HFFc6 (cell line): ENCODE data around the gene ADAMTS7. TPM values are rescaled to one million over a fixed set of nuclear protein-coding genes. Genes with fewer than 3 reads are reported as not detected.
"Not testable (repeated sequence)": the region's sequence is repeated elsewhere in the genome, so short reads cannot be mapped to it uniquely, and the experiment has no call there.

Experiments
- DNase-seq: peaks from one replicate; pipeline ENCODE4 v3.0.0-alpha.2; 2018
- H3K27ac Mint-ChIP-seq: 2 replicates; pipeline ENCODE4 v1.8.0; 2020; ENCODE audit warnings: mild to moderate bottlenecking, mixed read lengths
- H3K27me3 Mint-ChIP-seq: 2 replicates; pipeline ENCODE4 v1.8.0; 2021; ENCODE audit warnings: mild to moderate bottlenecking, moderate library complexity, mixed read lengths; ENCODE audit not compliant: insufficient read depth
- H3K36me3 Mint-ChIP-seq: 2 replicates; pipeline ENCODE4 v1.8.0; 2021; ENCODE audit warnings: low read depth, mixed read lengths
- H3K4me1 Mint-ChIP-seq: 2 replicates; pipeline ENCODE4 v1.8.0; 2020; ENCODE audit warnings: low read depth, mixed read lengths
- H3K4me3 Mint-ChIP-seq: 2 replicates; pipeline ENCODE4 v1.8.0; 2020; ENCODE audit warnings: mild to moderate bottlenecking, moderate library complexity, mixed read lengths
- H3K9me3 Mint-ChIP-seq: 2 replicates; pipeline ENCODE4 v1.8.0; 2020; ENCODE audit warnings: mild to moderate bottlenecking, mixed read lengths
- total RNA-seq, 6 experiments: library from RNA; stranded (reverse); fragmentation: NEBNext Ultra II Directional; extraction: Animal tissue kit (Norgen Biotek cat#: 25700); gene quantifications; 2 replicates in 1 of 6; 3 replicates in 5 of 6; pipeline ENCODE4 v1.2.3, GENCODE V29; 2021
- TF ChIP-seq, protein P1 (sequence below): fragments of 200-600 bp; sonication (generic); IDR thresholded peaks from 2 replicates; pipeline ENCODE4 v1.5.0; 2021; ENCODE audit warnings: antibody characterized with exemption, mild to moderate bottlenecking

ADAMTS7 gene
- total RNA-seq, 6 experiments from 2014 or later: 0.39 to 0.66 (median 0.59) TPM

DNA sequence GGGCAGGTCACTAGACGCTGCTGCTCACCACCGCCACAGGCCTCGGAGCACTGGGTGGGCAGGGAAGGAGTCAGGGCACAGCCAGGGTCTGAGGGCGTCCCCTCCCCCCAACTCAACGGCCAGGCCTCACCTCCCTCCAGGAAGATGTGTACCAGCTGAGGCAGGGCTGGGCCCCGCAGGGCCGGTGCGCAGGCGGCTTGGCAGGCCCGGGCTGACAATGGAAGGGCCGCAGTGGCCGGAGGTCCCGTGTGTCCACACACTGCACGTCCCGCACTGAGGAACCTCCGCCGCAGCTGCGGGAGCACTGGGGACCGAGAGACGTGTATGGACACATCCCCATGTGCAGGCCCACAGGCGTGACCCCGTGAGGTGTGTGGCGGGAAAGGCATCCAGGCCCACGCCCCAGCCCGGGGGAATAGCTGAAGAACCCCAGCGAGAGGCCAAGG, 47.4 kb downstream of the ADAMTS7 start:
- H3K36me3 Mint-ChIP-seq: no peaks in the 10 kb centered on the region
- DNase-seq: no peak
- H3K9me3 Mint-ChIP-seq: no peaks in the 10 kb centered on the region
- peaks cover 5% of the 10 kb centered on the region; the same call in 1 of the 2 replicates for H3K4me1 Mint-ChIP-seq
- no peak overlapping the region for H3K27ac Mint-ChIP-seq
- H3K27me3 Mint-ChIP-seq: no peaks in the 10 kb centered on the region
- TF ChIP-seq, protein P1, sequence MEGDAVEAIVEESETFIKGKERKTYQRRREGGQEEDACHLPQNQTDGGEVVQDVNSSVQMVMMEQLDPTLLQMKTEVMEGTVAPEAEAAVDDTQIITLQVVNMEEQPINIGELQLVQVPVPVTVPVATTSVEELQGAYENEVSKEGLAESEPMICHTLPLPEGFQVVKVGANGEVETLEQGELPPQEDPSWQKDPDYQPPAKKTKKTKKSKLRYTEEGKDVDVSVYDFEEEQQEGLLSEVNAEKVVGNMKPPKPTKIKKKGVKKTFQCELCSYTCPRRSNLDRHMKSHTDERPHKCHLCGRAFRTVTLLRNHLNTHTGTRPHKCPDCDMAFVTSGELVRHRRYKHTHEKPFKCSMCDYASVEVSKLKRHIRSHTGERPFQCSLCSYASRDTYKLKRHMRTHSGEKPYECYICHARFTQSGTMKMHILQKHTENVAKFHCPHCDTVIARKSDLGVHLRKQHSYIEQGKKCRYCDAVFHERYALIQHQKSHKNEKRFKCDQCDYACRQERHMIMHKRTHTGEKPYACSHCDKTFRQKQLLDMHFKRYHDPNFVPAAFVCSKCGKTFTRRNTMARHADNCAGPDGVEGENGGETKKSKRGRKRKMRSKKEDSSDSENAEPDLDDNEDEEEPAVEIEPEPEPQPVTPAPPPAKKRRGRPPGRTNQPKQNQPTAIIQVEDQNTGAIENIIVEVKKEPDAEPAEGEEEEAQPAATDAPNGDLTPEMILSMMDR: no peak
- no peak overlapping the region for H3K4me3 Mint-ChIP-seq

DNA sequence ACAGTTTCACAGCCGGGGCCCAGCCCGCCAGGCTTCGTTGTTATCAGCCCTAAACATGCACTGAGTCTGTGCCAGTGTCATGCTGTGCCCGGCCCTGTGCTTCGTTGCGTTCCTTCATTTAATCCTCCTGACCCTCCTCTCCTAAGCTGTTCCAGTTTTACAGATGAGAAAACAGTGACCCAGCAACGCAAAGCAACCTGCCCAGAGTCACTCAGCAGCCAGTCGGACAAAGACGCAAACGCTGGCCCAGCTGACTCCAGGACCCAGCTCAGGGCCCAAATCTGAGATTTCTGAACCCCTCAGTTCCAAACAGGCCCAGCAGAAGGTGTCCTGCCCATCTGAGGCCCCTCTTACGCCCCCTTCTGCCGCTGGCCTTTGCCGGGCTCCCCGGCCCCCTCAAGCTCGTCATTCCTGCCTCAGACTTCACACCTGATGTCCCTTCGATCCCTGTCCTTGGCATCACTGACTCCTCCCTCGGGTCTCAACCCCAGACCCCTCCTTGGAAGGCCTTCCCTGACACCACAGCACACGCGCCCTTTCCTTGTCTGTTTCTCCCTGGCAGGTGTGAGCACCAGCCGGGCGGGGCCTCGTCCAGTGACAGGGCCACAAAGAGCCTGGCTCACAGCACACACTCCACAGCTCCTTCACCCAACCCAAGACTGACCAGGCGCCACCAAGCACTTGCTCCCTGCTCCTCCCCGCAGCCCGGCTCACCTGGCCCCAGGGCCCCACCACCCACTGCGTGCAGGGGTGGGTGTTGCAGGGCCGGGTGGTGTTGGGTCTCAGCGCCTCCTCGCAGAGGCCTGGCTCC, 48.1 kb downstream of the ADAMTS7 start:
- Mint-ChIP-seq H3K9me3 (no peaks in the 10 kb centered on the region), H3K4me3 (no peak overlapping the region), H3K36me3 (no peaks in the 10 kb centered on the region), H3K27me3 (no peaks in the 10 kb centered on the region), H3K4me1 (peaks cover 5% of the 10 kb centered on the region; the same call in 1 of the 2 replicates), H3K27ac (no peak overlapping the region)
- TF ChIP-seq, protein P1: no peak
- DNase-seq: no peak

DNA sequence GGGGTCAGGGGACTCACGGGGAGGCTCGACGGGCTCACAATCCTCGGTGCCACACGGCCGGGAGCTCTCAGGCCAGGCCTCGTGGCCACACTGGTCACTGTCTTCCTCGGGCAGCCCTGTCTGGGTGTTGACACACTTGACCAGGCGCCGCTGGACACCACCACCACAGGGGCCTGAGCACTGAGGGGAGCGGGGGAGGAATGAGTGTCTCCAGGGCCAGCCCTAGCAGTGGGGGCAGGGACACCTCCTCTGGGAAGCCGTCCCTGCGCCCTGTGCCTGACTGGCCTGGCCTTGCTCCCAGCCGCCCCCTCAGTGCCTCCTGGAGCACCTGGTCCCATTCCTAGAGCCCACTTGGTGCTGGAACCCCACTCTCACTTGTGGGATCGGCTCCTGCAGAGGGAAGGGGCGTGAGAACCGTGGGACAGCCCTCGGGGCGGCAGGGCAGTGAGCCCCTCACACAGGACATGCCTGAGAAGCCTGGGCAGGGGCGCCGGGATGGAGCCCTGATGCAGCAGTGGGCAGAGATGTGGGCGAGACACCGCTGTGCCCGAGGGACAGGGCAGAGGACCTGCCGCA, 48.8 kb downstream of the ADAMTS7 start:
- not testable (repeated sequence) for H3K27me3 Mint-ChIP-seq, H3K4me1 Mint-ChIP-seq, H3K4me3 Mint-ChIP-seq, H3K9me3 Mint-ChIP-seq, H3K36me3 Mint-ChIP-seq, H3K27ac Mint-ChIP-seq, DNase-seq

DNA sequence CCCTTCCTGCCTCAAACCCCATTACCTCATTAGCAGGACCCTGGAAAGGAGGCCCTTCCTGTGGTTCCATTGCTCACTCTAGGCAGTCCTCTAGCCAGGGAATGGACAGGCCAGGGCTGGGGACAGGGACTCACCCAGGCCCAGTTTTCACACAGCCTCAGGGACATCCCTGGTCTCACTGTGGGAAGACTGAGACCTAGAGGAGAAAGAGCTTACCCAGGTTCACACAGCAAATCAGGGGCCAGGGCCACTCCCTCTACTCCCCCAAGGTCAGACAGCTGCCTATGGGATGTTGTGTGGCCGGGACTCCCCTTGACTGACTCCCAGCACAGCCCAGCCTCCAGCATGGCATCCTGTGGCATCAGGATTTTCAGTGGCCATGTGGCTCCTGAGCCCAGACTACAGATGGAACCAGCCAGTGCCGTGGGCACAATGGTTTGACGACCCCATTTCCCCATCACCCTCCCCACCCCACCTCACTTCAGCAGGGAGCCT, 49.3 kb downstream of the ADAMTS7 start:
- Mint-ChIP-seq H3K36me3 (no peaks in the 10 kb centered on the region), H3K4me3 (no peak overlapping the region), H3K27ac (no peak overlapping the region), H3K9me3 (no peaks in the 10 kb centered on the region), H3K4me1 (peaks cover 12% of the 10 kb centered on the region), H3K27me3 (no peaks in the 10 kb centered on the region; the same call in 1 of the 2 replicates)
- DNase-seq: no peak
- TF ChIP-seq, protein P1: no peak

- H3K4me1 Mint-ChIP-seq: peaks cover 15% of the 10 kb centered on the region
- H3K27me3 Mint-ChIP-seq, H3K27ac Mint-ChIP-seq, DNase-seq, H3K4me3 Mint-ChIP-seq, H3K9me3 Mint-ChIP-seq, H3K36me3 Mint-ChIP-seq: not testable (repeated sequence)
Measured at GRCh38 chr15:78761475-78761874, 49.8 kb downstream of the ADAMTS7 start.

DNA sequence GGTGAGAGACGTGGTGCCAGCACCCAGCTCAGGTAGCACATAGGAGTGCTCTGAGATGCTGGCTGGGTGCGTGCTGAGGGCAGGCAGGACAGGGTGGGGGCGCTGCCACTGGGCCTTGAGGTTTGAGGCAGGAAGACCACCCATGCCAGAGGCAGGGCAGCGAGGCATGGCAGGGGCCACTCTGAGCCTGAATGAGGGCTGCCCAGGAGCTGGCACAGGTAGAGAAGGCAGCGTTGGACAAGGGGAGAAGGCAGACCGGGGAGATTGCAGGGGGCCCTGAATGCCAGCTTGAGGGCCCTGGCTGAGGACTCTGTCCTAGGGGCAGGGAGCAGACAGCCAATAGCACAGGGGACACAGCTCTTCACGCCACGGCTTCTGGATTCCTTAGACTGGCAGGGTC, 50.2 kb downstream of the ADAMTS7 start:
- TF ChIP-seq, protein P1: no peak
- Mint-ChIP-seq H3K27me3 (no peaks in the 10 kb centered on the region; the same call in 1 of the 2 replicates), H3K4me1 (peaks cover 18% of the 10 kb centered on the region), H3K4me3 (no peak overlapping the region), H3K9me3 (no peaks in the 10 kb centered on the region), H3K36me3 (no peaks in the 10 kb centered on the region), H3K27ac (no peak overlapping the region)
- no peak for DNase-seq

DNA sequence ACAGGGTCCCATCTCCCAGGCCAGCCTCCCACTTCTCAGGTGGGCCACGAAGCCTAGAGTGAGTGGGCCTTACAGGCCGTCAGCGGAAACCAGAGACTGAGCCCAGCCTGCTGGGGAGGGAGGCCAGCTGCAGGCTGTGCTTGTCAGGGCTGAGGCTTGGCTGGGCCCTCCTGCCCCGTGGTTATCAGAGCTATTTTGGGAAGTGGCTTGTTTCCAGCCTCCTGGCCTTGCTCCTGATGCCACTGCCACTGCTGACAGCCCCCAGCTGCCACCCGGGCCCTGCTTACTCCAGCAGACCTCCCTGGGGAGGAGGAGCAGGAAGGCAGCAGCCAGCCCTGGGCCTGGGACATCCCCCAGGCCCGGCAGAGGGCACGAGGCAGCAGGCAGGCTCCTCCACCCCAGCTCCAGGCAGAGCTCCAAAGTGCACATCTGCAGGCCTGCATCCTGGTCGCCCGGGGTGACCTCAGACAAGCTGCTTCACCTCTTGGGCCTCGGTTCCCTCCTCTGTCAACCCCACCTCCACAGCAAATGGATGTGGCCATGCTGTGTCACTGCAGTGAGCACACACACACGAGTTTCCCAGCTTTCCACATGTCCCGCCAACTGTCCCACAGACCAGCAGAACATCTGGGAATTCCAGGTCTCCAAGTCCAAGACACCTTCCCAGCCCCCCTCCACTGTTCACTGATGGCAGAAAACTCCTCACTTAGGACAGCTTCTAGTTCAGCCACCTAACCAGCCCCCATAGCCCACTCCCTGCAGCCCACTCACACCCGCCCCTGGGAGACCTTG, 51.0 kb downstream of the ADAMTS7 start:
- not testable (repeated sequence) for H3K9me3 Mint-ChIP-seq, H3K36me3 Mint-ChIP-seq, H3K27ac Mint-ChIP-seq, H3K4me3 Mint-ChIP-seq, H3K27me3 Mint-ChIP-seq, DNase-seq
- H3K4me1 Mint-ChIP-seq: peaks cover 22% of the 10 kb centered on the region

GRCh38 chr15:78759361-78759998, 51.8 kb downstream of the ADAMTS7 start:
- H3K27me3 Mint-ChIP-seq, H3K4me3 Mint-ChIP-seq, H3K9me3 Mint-ChIP-seq, H3K36me3 Mint-ChIP-seq, H3K27ac Mint-ChIP-seq, DNase-seq: not testable (repeated sequence)
- peaks cover 22% of the 10 kb centered on the region for H3K4me1 Mint-ChIP-seq
